ENCODE data around the gene ZNF823.
"Not testable (repeated sequence)": the region's sequence is repeated elsewhere in the genome, so short reads cannot be mapped to it uniquely, and the experiment has no call there.

ZNF823 gene

DNA sequence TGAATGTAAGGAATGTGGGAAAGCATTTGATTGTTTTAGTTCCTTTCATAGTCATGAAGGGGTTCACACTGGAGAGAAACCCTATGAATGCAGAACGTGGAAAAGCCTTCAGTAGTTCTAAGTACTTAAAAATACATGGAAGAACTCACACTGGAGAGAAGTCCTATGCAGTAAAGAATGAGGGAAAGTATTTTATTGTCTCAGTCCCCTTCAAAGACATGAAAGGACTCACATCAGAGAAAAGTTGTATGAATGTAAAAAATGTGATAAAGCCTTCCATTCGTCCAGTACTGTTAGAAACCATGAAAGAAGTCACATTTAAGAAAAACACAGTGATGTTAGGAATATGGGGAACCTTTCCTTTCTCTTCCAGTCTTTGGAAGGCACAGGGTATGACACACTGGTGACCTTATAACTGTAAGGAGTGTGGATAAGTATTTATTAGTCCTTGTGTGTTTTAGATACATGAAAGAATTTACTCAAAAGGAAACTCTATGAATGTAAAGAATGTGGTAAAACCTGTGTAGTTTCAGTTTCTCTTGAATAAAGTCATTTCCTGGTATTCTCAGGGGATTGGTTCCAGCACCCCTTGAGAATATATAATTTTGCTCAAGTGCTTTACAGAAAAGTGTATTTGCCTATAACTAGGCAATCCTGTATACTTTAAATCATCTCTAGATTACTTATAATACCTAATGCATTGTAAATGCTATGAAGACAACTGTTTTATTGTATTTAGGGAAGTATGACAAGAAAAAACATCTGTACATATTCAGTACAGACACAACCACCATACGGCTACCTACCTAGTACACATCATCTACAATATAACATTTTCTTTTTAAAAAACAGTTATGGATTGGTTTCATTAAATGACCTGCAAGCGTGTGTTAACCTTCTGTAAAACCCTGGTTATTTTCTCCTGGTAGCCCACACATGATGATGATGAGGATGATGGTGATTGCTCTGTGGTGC is 52.8 kb downstream of the ZNF823 start:
- Histone ChIP-seq H3K27ac (no peak overlapping the region), H3K4me3 (no peak overlapping the region)

GRCh38 chr19:11684987-11685675 is 53.6 kb downstream of the ZNF823 start:
- no peak overlapping the region for H3K4me3 ChIP-seq
- no peak overlapping the region for H3K27ac ChIP-seq

DNA sequence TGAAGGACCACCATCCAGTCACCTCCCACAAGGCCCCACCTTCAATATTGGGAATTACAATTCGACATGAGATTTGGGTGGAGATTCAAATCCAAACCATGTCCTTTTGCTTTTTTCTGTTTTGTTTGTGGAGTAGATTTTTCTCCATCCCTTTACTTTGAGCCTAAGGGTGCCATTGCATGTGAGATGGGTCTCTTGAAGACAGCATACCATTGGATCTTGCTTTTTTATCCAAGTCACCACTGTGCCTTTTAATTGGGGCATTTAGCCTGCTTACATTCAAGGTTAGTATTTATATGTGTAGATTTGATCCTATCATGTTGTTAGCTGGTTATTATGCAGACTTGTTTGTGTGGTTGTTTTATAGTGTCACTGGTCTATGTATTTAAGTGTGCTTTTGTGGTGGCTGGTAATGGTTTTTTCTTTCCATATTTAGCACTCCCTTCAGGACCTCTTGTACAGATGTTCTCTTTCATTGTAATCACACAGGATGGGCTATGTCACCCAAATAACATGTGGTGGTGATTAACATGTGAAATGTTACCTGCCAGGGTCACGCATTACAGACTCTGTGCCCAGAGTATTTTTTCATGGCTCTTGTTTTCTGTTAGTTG is 58.0 kb downstream of the ZNF823 start:
- Histone ChIP-seq H3K4me3 (no peak overlapping the region), H3K27ac (no peak overlapping the region)

DNA sequence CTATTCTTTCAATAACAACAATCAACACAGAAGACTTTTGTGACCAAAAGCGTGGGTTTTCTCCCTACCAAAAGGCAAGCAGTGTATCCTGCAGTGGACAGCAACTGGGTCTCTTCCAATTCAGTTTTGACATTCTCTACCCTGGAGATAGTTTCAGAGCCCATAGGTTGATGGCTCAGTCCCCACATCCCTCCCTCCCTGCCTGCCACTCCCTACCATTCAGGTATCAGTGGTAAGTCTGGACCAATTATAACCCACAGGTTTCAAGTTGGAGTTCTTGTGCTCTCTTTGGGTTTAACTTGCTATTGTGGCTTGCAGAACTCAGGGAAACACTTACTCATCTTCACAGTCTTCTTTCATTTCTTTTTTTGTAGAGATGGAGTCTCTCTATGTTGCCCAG is 60.2 kb downstream of the ZNF823 start:
- Histone ChIP-seq H3K4me3 (no peak overlapping the region), H3K27ac (no peak overlapping the region)

GRCh38 chr19:11676661-11677600 is 61.8 kb downstream of the ZNF823 start:
- H3K4me3 ChIP-seq, H3K27ac ChIP-seq: not testable (repeated sequence)

- Histone ChIP-seq H3K4me3 (no peak overlapping the region), H3K27ac (no peak overlapping the region)
Observed at GRCh38 chr19:11675569-11675968, 63.2 kb downstream of the ZNF823 start.

DNA sequence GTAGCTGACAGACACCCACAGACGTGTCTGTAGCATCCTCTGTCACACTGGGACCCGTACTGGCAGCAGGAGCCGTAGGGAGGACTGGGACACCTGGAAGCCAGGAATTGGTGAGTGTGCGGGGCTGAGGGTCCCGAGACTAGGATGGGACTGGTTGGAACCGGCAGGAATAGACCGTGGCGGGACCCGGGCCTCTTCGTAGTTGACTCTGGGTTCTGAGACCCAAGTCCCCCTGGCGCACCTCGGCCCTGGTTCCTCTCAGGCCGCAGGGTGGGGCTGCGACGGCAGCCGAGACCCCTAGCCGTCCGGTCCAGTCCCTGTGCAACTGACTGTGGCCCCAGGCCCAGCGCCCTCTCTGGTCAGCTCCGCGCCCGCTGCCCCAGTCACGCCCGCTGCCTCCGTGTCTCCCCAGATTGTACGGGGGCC is 64.7 kb downstream of the ZNF823 start:
- H3K4me3 ChIP-seq, result peak overlapping the region; percentile 4 to 22 (median 14)
- H3K27ac ChIP-seq, result no peak overlapping the region

- Histone ChIP-seq H3K4me3 (peak overlapping the region; percentile 4 to 22 (median 14)), H3K27ac (no peak overlapping the region)
Observed at GRCh38 chr19:11673608-11674041, 65.1 kb downstream of the ZNF823 start.

Data from skin epidermis (tissue), 12 donors.